MCF 10A (cell line): ENCODE results near the gene FGGY. TPM values are rescaled to one million over a fixed set of nuclear protein-coding genes. Genes with fewer than 3 reads are reported as not detected.

ENCODE experiments used
- BruUV-seq: library from RNA; stranded (reverse); fragments of 400-500 nt; replicated peaks from 2 replicates; lab custom pipeline; 2021; lab: Mats Ljungman, UMichigan
- CTCF ChIA-PET: fragments of 300-600 bp; sonication (Branson Sonifier 250); formaldehyde crosslinking; extraction: SDS; loops from one replicate; lab custom pipeline; 2021; ENCODE audit warnings: antibody characterized with exemption, inconsistent platforms; lab: Yijun Ruan, JAX
- POLR2A ChIA-PET: fragments of 300-600, 350-650 bp; sonication (Branson Sonifier 250); formaldehyde crosslinking; extraction: SDS; loops from one replicate; lab custom pipeline; 2020; ENCODE audit warnings: antibody characterized with exemption, inconsistent platforms; lab: Yijun Ruan, JAX
- DNase-seq: peaks from one replicate; pipeline ENCODE4 v3.0.0-alpha.2; 2018; ENCODE audit not compliant: unreplicated experiment
- H3K27ac Mint-ChIP-seq: one replicate; pipeline ENCODE4 v1.8.0; 2022; ENCODE audit warnings: mild to moderate bottlenecking, low read depth, mixed read lengths; ENCODE audit not compliant: unreplicated experiment
- H3K27me3 Mint-ChIP-seq: one replicate; pipeline ENCODE4 v1.8.0; 2022; ENCODE audit warnings: mixed read lengths; ENCODE audit not compliant: insufficient read depth, unreplicated experiment
- H3K36me3 Mint-ChIP-seq: one replicate; pipeline ENCODE4 v1.8.0; 2022; ENCODE audit warnings: mild to moderate bottlenecking, moderate library complexity, mixed read lengths; ENCODE audit not compliant: insufficient read depth, unreplicated experiment
- H3K4me1 Mint-ChIP-seq: one replicate; pipeline ENCODE4 v1.8.0; 2022; ENCODE audit warnings: mixed read lengths; ENCODE audit not compliant: insufficient read depth, unreplicated experiment
- H3K4me3 Mint-ChIP-seq: one replicate; pipeline ENCODE4 v1.8.0; 2022; ENCODE audit warnings: mild to moderate bottlenecking, moderate library complexity, mixed read lengths; ENCODE audit not compliant: unreplicated experiment
- H3K9me3 Mint-ChIP-seq: one replicate; pipeline ENCODE4 v1.8.0; 2022; ENCODE audit warnings: mixed read lengths; ENCODE audit not compliant: unreplicated experiment
- CTCF ChIP-seq: fragments of 200-600 bp; IDR thresholded peaks from one replicate; pipeline ENCODE4 v1.8.0; 2022; ENCODE audit warnings: antibody characterized with exemption, mild to moderate bottlenecking; ENCODE audit not compliant: unreplicated experiment
- intact Hi-C: fragments of 100-400 bp; cut with micrococcal nuclease; formaldehyde crosslinking; loops from 2 replicates; pipeline ENCODE4 v1.14.1; 2022
- total RNA-seq: library from RNA; stranded (reverse); gene quantifications from 2 replicates; pipeline ENCODE4 v1.2.3, GENCODE V29; 2022

FGGY gene
- total RNA-seq, 1 experiment from 2014 or later = 10.6 TPM

GRCh38 chr1:59685101-59685500 is 388.2 kb downstream of the FGGY start:
- Mint-ChIP-seq H3K4me1 (no peaks in the 10 kb centered on the region), H3K9me3 (no peaks in the 10 kb centered on the region), H3K27me3 (no peaks in the 10 kb centered on the region), H3K4me3 (no peak overlapping the region), H3K36me3 (no peaks in the 10 kb centered on the region), H3K27ac (no peak overlapping the region)
- no peak for TF ChIP-seq CTCF
- intact Hi-C loops = no loop called here
- ChIA-PET POLR2A (interaction anchor here (0.6 to 1.6 kb wide), 2 partner anchors 10 to 310 kb away, joined by 3 to 5 read pairs; no protein-coding TSS in a partner anchor), CTCF (interaction anchor here (1.0 to 1.9 kb wide), 4 partner anchors 10 to 318 kb away, joined by 3 to 9 read pairs (median 4); no protein-coding TSS in a partner anchor)
- BruUV-seq = no TSS peak
- no peak for DNase-seq

- no peak for TF ChIP-seq CTCF
- ChIA-PET CTCF (interaction anchor here (1.4 to 1.9 kb wide), 2 partner anchors 13 to 318 kb away, joined by 5 to 9 read pairs; no protein-coding TSS in a partner anchor), POLR2A (interaction anchor here (0.6 to 1.6 kb wide), 2 partner anchors 11 to 310 kb away, joined by 3 to 5 read pairs; no protein-coding TSS in a partner anchor)
- no peaks in the 10 kb centered on the region for H3K36me3 Mint-ChIP-seq
- intact Hi-C loops = no loop called here
- BruUV-seq = no TSS peak
- H3K27ac Mint-ChIP-seq = no peak overlapping the region
- no peaks in the 10 kb centered on the region for H3K27me3 Mint-ChIP-seq
- no peak overlapping the region for H3K4me3 Mint-ChIP-seq
- DNase-seq = no peak
- H3K4me1 Mint-ChIP-seq = no peaks in the 10 kb centered on the region
- no peaks in the 10 kb centered on the region for H3K9me3 Mint-ChIP-seq
Measured at GRCh38 chr1:59685666-59686065, 388.8 kb downstream of the FGGY start.

GRCh38 chr1:59686170-59686569 is 389.3 kb downstream of the FGGY start:
- H3K36me3 Mint-ChIP-seq = no peaks in the 10 kb centered on the region
- no TSS peak for BruUV-seq
- H3K4me1 Mint-ChIP-seq = no peaks in the 10 kb centered on the region
- H3K27ac Mint-ChIP-seq = no peak overlapping the region
- no peak for DNase-seq
- no peak for TF ChIP-seq CTCF
- H3K27me3 Mint-ChIP-seq = no peaks in the 10 kb centered on the region
- intact Hi-C loops = no loop called here
- ChIA-PET POLR2A (interaction anchor here (1.6 kb wide), 1 partner anchor 11 kb away, joined by 5 read pairs; no protein-coding TSS in a partner anchor), CTCF (interaction anchor here (1.9 to 2.3 kb wide), 2 partner anchors 13 kb away, joined by 9 read pairs; no protein-coding TSS in a partner anchor)
- H3K9me3 Mint-ChIP-seq = no peaks in the 10 kb centered on the region
- H3K4me3 Mint-ChIP-seq = no peak overlapping the region

GRCh38 chr1:59686574-59686973 is 389.7 kb downstream of the FGGY start:
- CTCF ChIA-PET = interaction anchor here (0.8 to 2.3 kb wide), 2 partner anchors 9 to 13 kb away, joined by 4 to 9 read pairs; no protein-coding TSS in a partner anchor
- H3K4me1 Mint-ChIP-seq = no peaks in the 10 kb centered on the region
- DNase-seq = no peak

More at GRCh38 chr1:59686574-59686973, 389.7 kb downstream of the FGGY start:
- POLR2A ChIA-PET = interaction anchor here (0.6 kb wide), 1 partner anchor 27 kb away, joined by 3 read pairs; no protein-coding TSS in a partner anchor
- Mint-ChIP-seq H3K36me3 (no peaks in the 10 kb centered on the region), H3K9me3 (no peaks in the 10 kb centered on the region), H3K27ac (no peak overlapping the region), H3K27me3 (no peaks in the 10 kb centered on the region), H3K4me3 (no peak overlapping the region)
- TF ChIP-seq CTCF = no peak
- no TSS peak for BruUV-seq
- intact Hi-C loops = no loop called here
